ENCODE measurements around the gene PARD3.

The PARD3 gene

GRCh38 chr10:34109952-34110702 is 705.0 kb downstream of the PARD3 start:
- peak; percentile 3 to 20 (median 4) for DNase-seq

GRCh38 chr10:34109495-34109894 is 705.6 kb downstream of the PARD3 start:
- no peak for DNase-seq

- DNase-seq: no peak
Observed at GRCh38 chr10:34107626-34108516, 707.2 kb downstream of the PARD3 start.

- DNase-seq: no peak
Observed at GRCh38 chr10:34106356-34106885, 708.7 kb downstream of the PARD3 start.

GRCh38 chr10:34104829-34105572 is 710.1 kb downstream of the PARD3 start:
- no peak for DNase-seq

GRCh38 chr10:34102893-34103506 is 712.1 kb downstream of the PARD3 start:
- DNase-seq: no peak

GRCh38 chr10:34102237-34102673 is 712.8 kb downstream of the PARD3 start:
- no peak for DNase-seq

GRCh38 chr10:34101001-34101400 is 714.1 kb downstream of the PARD3 start:
- no peak for DNase-seq

- no peak for DNase-seq
Observed at GRCh38 chr10:34098821-34099567, 716.1 kb downstream of the PARD3 start.

GRCh38 chr10:34097682-34098081 is 717.4 kb downstream of the PARD3 start:
- DNase-seq: no peak

GRCh38 chr10:34094961-34095360 is 720.1 kb downstream of the PARD3 start:
- no peak for DNase-seq

- no peak for DNase-seq
Observed at GRCh38 chr10:34094146-34094696, 720.9 kb downstream of the PARD3 start.

GRCh38 chr10:34092891-34093290 is 722.2 kb downstream of the PARD3 start:
- no peak for DNase-seq

- DNase-seq: no peak
Observed at GRCh38 chr10:34091635-34092195, 723.4 kb downstream of the PARD3 start.

- DNase-seq: no peak
Observed at GRCh38 chr10:34089253-34089652, 725.8 kb downstream of the PARD3 start.

- no peak for DNase-seq
Observed at GRCh38 chr10:34088208-34088794, 726.8 kb downstream of the PARD3 start.

- no peak for DNase-seq
Observed at GRCh38 chr10:34087095-34087418, 728.0 kb downstream of the PARD3 start.

GRCh38 chr10:34083567-34083966 is 731.5 kb downstream of the PARD3 start:
- DNase-seq: no peak

- DNase-seq: no peak
Observed at GRCh38 chr10:34081948-34082347, 733.1 kb downstream of the PARD3 start.

- DNase-seq: peak in 1 of 3 donors; percentile 12
Observed at GRCh38 chr10:34081347-34081743, 733.8 kb downstream of the PARD3 start.

Data from suppressor macrophage treated with lipopolysaccharide for 1 hour (primary cell).